GM12874 (cell line): ENCODE data around the gene XPO6.

Source experiments
- CTCF ChIP-seq: IDR thresholded peaks from 2 replicates; pipeline ENCODE4 v1.5.1; 2011; ENCODE audit warnings: low read depth, mild to moderate bottlenecking, control low read depth, low read length, moderate library complexity; ENCODE audit not compliant: insufficient read depth

XPO6 gene

GRCh38 chr16:28254158-28254557 is 42.4 kb upstream of the XPO6 start:
- TF ChIP-seq CTCF, result no peak

- no peak for TF ChIP-seq CTCF
Observed at GRCh38 chr16:28250999-28251398, 39.2 kb upstream of the XPO6 start.

- TF ChIP-seq CTCF, result no peak
Observed at GRCh38 chr16:28241924-28242323, 30.2 kb upstream of the XPO6 start.

- TF ChIP-seq CTCF, result no peak
Observed at GRCh38 chr16:28237754-28238357, 26.1 kb upstream of the XPO6 start.

GRCh38 chr16:28231763-28232162 is 20.0 kb upstream of the XPO6 start:
- no peak for TF ChIP-seq CTCF

- TF ChIP-seq CTCF, result no peak
Observed at GRCh38 chr16:28219282-28219681, 7.5 kb upstream of the XPO6 start.

GRCh38 chr16:28218109-28218508 is 6.3 kb upstream of the XPO6 start:
- TF ChIP-seq CTCF, result peak; percentile 79
